H1 (cell line): ENCODE measurements around the gene ZFP14. TPM values are rescaled to one million over a fixed set of nuclear protein-coding genes. Genes with fewer than 3 reads are reported as not detected.

Experiments
- CTCF ChIA-PET: fragments of 300-600 bp; sonication (Branson Sonifier 250); formaldehyde crosslinking; loops from one replicate; lab custom pipeline; 2021; ENCODE audit not compliant: partially characterized antibody; lab: Charles Lee
- POLR2A ChIA-PET: fragments of 300-600 bp; sonication (Branson Sonifier 250); formaldehyde crosslinking; loops from one replicate; lab custom pipeline; 2021; ENCODE audit warnings: inconsistent platforms; ENCODE audit not compliant: partially characterized antibody; lab: Charles Lee
- DNase-seq, 2 experiments: peaks; one replicate each; pipeline versions ENCODE4 v3.0.0 to v3.0.0-alpha.2; 2010 to 2022; ENCODE audit warnings: low spot score in 2 of 2, low read depth in 1 of 2, mixed read lengths in 1 of 2
- FAIRE-seq: peaks from 2 replicates; lab custom pipeline; 2011; peaks lifted over from hg19 to GRCh38; lab: Jason Lieb, UNC
- H2AFZ ChIP-seq: 2 replicates; pipeline ENCODE4 v1.8.1; 2012; ENCODE audit warnings: low read length, inconsistent platforms
- H2AK5ac ChIP-seq: 2 replicates; pipeline ENCODE4 v1.6.1; 2013; ENCODE audit warnings: low read depth, low read length
- H2BK120ac ChIP-seq: replicated peaks from 2 replicates; pipeline ENCODE3; 2013; ENCODE audit warnings: low read depth, low read length, inconsistent platforms
- H2BK12ac ChIP-seq: 2 replicates; pipeline ENCODE4 v1.6.1; 2013; ENCODE audit warnings: low read depth, low read length
- H2BK15ac ChIP-seq: 2 replicates; pipeline ENCODE4 v1.6.1; 2013; ENCODE audit warnings: low read length
- H2BK20ac ChIP-seq: 2 replicates; pipeline ENCODE4 v1.6.1; 2013; ENCODE audit warnings: low read length
- H2BK5ac ChIP-seq: 2 replicates; pipeline ENCODE4 v1.6.1; 2013; ENCODE audit warnings: low read depth, low read length
- H3K14ac ChIP-seq: 2 replicates; pipeline ENCODE4 v1.6.1; 2013; ENCODE audit warnings: inconsistent platforms; ENCODE audit not compliant: insufficient read length
- H3K18ac ChIP-seq: 2 replicates; pipeline ENCODE4 v1.6.1; 2013; ENCODE audit warnings: low read length; ENCODE audit errors: extremely low read depth
- H3K23ac ChIP-seq: 2 replicates; pipeline ENCODE4 v1.6.1; 2013; ENCODE audit warnings: inconsistent platforms; ENCODE audit not compliant: insufficient read length
- H3K23me2 ChIP-seq: 2 replicates; pipeline ENCODE4 v1.6.1; 2013; ENCODE audit warnings: low read depth, low read length
- H3K27ac ChIP-seq: 2 replicates; pipeline ENCODE4 v1.6.1; 2011; ENCODE audit warnings: low read depth, low read length, inconsistent platforms
- H3K27me3 ChIP-seq, 4 experiments: replicated peaks in 1 of 4; 1 replicate in 1 of 4; 2 replicates in 3 of 4; pipeline versions ENCODE4 v1.6.1 to v1.8.1; 2011 to 2013; ENCODE audit warnings: low read length in 3 of 4, mild to moderate bottlenecking in 3 of 4, inconsistent platforms in 2 of 4, mixed read lengths in 2 of 4, moderate library complexity in 1 of 4; ENCODE audit not compliant: control insufficient read depth in 3 of 4, insufficient read depth in 3 of 4; ENCODE audit errors: extremely low read depth in 1 of 4
- H3K36me3 ChIP-seq, 4 experiments: 2 replicates each; pipeline versions ENCODE4 v1.6.1 to v1.8.1; 2011 to 2013; ENCODE audit warnings: mild to moderate bottlenecking in 4 of 4, low read length in 3 of 4, moderate library complexity in 2 of 4, control low read depth in 1 of 4, inconsistent platforms in 1 of 4; ENCODE audit not compliant: insufficient read depth in 4 of 4, control insufficient read depth in 2 of 4
- H3K4ac ChIP-seq: replicated peaks from 2 replicates; pipeline ENCODE3; 2013; ENCODE audit warnings: low read length, low read depth, mixed read lengths, inconsistent platforms; ENCODE audit not compliant: insufficient read length
- H3K4me1 ChIP-seq, 4 experiments: replicated peaks in 1 of 4; 1 replicate in 1 of 4; 2 replicates in 3 of 4; pipeline versions ENCODE4 v1.6.1 to v1.8.1; 2011 to 2013; ENCODE audit warnings: low read length in 3 of 4, inconsistent platforms in 2 of 4, mixed read lengths in 1 of 4; ENCODE audit not compliant: insufficient read depth in 4 of 4, control insufficient read depth in 3 of 4
- H3K4me2 ChIP-seq, 2 experiments: 2 replicates each; pipeline versions ENCODE4 v1.6.1 to v1.8.1; 2011 to 2013; ENCODE audit warnings: low read depth in 2 of 2, low read length in 2 of 2, control low read depth in 1 of 2, inconsistent platforms in 1 of 2, mild to moderate bottlenecking in 1 of 2; ENCODE audit not compliant: insufficient read depth in 1 of 2
- H3K4me3 ChIP-seq, 4 experiments: fragments of 200-600, 300-600 bp in 1 of 4; sonication (generic), shearing (Covaris generic), sonication (Bioruptor Twin) in 1 of 4; 2 replicates each; pipeline versions ENCODE4 v1.5.1 to v1.8.1; 2011 to 2016; ENCODE audit warnings: low read length in 4 of 4, low read depth in 3 of 4, control low read depth in 2 of 4, inconsistent platforms in 2 of 4, mild to moderate bottlenecking in 2 of 4, mixed read lengths in 1 of 4, moderate library complexity in 1 of 4; ENCODE audit not compliant: insufficient read depth in 2 of 4; ENCODE audit errors: extremely low read depth in 1 of 4
- H3K56ac ChIP-seq: replicated peaks from 2 replicates; pipeline ENCODE3; 2013; ENCODE audit warnings: low read depth, mild to moderate bottlenecking, mixed read lengths, low read length, inconsistent platforms; ENCODE audit not compliant: insufficient read length
- H3K79me1 ChIP-seq: 2 replicates; pipeline ENCODE4 v1.6.1; 2013; ENCODE audit warnings: low read depth, low read length, control low read depth
- H3K79me2 ChIP-seq, 2 experiments: 2 replicates each; pipeline versions ENCODE4 v1.6.1 to v1.8.1; 2012 to 2013; ENCODE audit warnings: low read length in 2 of 2, mild to moderate bottlenecking in 2 of 2, inconsistent platforms in 1 of 2; ENCODE audit not compliant: insufficient read depth in 2 of 2, control insufficient read depth in 1 of 2
- H3K9ac ChIP-seq, 4 experiments: replicated peaks in 1 of 4; 1 replicate in 1 of 4; 2 replicates in 3 of 4; pipeline versions ENCODE4 v1.6.1 to v1.8.1; 2011 to 2013; ENCODE audit warnings: low read depth in 3 of 4, low read length in 3 of 4, control low read depth in 2 of 4, mild to moderate bottlenecking in 2 of 4, moderate library complexity in 2 of 4, inconsistent platforms in 1 of 4; ENCODE audit errors: extremely low read depth in 1 of 4
- H3K9me3 ChIP-seq, 2 experiments: 2 replicates each; pipeline versions ENCODE4 v1.6.1 to v1.8.1; 2012 to 2013; ENCODE audit warnings: mild to moderate bottlenecking in 2 of 2, moderate library complexity in 2 of 2, control low read depth in 1 of 2, inconsistent platforms in 1 of 2, low read depth in 1 of 2, low read length in 1 of 2, mixed read lengths in 1 of 2; ENCODE audit not compliant: insufficient read depth in 2 of 2
- H4K20me1 ChIP-seq, 2 experiments: replicated peaks in 1 of 2; 2 replicates each; pipeline versions ENCODE3 to v1.8.1; 2011 to 2013; ENCODE audit warnings: inconsistent platforms in 2 of 2, low read length in 2 of 2, mild to moderate bottlenecking in 1 of 2; ENCODE audit not compliant: insufficient read depth in 2 of 2, control insufficient read depth in 1 of 2
- H4K5ac ChIP-seq: 2 replicates; pipeline ENCODE4 v1.6.1; 2013; ENCODE audit warnings: low read length, low read depth, mixed read lengths, inconsistent platforms; ENCODE audit not compliant: insufficient read length
- H4K8ac ChIP-seq: 2 replicates; pipeline ENCODE4 v1.8.0; 2013; ENCODE audit warnings: mild to moderate bottlenecking, moderate library complexity, low read length, inconsistent platforms; ENCODE audit not compliant: insufficient read depth; ENCODE audit errors: extremely low read depth
- H4K91ac ChIP-seq: replicated peaks from 2 replicates; pipeline ENCODE3; 2013; ENCODE audit warnings: low read length, mixed read lengths, inconsistent platforms; ENCODE audit not compliant: insufficient read length
- ATF2 ChIP-seq: IDR thresholded peaks from 2 replicates; pipeline ENCODE4 v1.6.1; 2012; ENCODE audit warnings: low read length, inconsistent platforms
- CBX8 ChIP-seq: fragments of 300-800, 300-1000 bp; sonication (generic); IDR thresholded peaks from 2 replicates; pipeline ENCODE4 v1.7.1; 2016; ENCODE audit warnings: low read depth, low read length, borderline replicate concordance
- CREB1 ChIP-seq: IDR thresholded peaks from 2 replicates; pipeline ENCODE4 v1.6.1; 2012; ENCODE audit warnings: inconsistent platforms
- EZH2 ChIP-seq: fragments of 200-600 bp; sonication (generic); IDR thresholded peaks from 2 replicates; pipeline ENCODE4 v1.7.1; 2012; ENCODE audit warnings: low read depth, mild to moderate bottlenecking, moderate library complexity, low read length, inconsistent platforms; ENCODE audit not compliant: severe bottlenecking
- GTF2F1 ChIP-seq: IDR thresholded peaks from 2 replicates; pipeline ENCODE4 v1.6.1; 2012; ENCODE audit warnings: low read depth, low read length, improper control_type of control experiment, borderline replicate concordance
- NANOG ChIP-seq: IDR thresholded peaks from 2 replicates; pipeline ENCODE4 v1.6.1; 2011; ENCODE audit warnings: low read length, low read depth, mild to moderate bottlenecking, inconsistent platforms; ENCODE audit not compliant: insufficient read depth, poor library complexity, severe bottlenecking
- NRF1 ChIP-seq: IDR thresholded peaks from 2 replicates; pipeline ENCODE4 v1.6.1; 2011; ENCODE audit warnings: mild to moderate bottlenecking, low read depth, low read length, improper control_type of control experiment
- TAF1 ChIP-seq: IDR thresholded peaks from 2 replicates; pipeline ENCODE4 v1.6.1; 2011; ENCODE audit warnings: mild to moderate bottlenecking, low read depth, low read length
- USF2 ChIP-seq: IDR thresholded peaks from 2 replicates; pipeline ENCODE4 v1.6.1; 2011; ENCODE audit warnings: low read length, improper control_type of control experiment
- YY1 ChIP-seq: IDR thresholded peaks from 2 replicates; pipeline ENCODE4 v1.6.1; 2011; ENCODE audit warnings: low read depth, mild to moderate bottlenecking, low read length
- ZNF274 ChIP-seq: IDR thresholded peaks from 2 replicates; pipeline ENCODE4 v1.7.0; 2012; ENCODE audit warnings: low read length, borderline replicate concordance; ENCODE audit errors: extremely low read depth
- WGBS, 2 experiments: shearing (Covaris generic) in 1 of 2; methylation state at CpG; one replicate each; pipeline versions ENCODE4 v1.1.6 to v1.1.7; 2013 to 2015; ENCODE audit warnings: low lambda C conversion rate in 2 of 2, mixed read lengths in 2 of 2, inconsistent platforms in 1 of 2, low coverage in 1 of 2, missing lambda C conversion rate in 1 of 2; ENCODE audit not compliant: insufficient replicate concordance in 2 of 2, insufficient coverage in 1 of 2, insufficient read length in 1 of 2; ENCODE audit errors: extremely low coverage in 1 of 2, missing lambda C conversion rate in 1 of 2; 5-methylcytosine and 5-hydroxymethylcytosine counted together
- polyA plus RNA-seq, 7 experiments: library from polyadenylated mRNA; depleted of rRNA in 3 of 7; stranded (reverse) in 5 of 7; unstranded in 2 of 7; fragments of >200 nt in 5 of 7; fragments of 200-250 nt in 2 of 7; gene quantifications; 1 replicate in 5 of 7; 2 replicates in 1 of 7; 4 replicates in 1 of 7; pipeline versions ENCODE4 v1.2.1 to v1.2.3, GENCODE V29; 2011 to 2013; ENCODE audit warnings: missing spikeins in 2 of 7, mixed read lengths in 2 of 7
- total RNA-seq: library from RNA; stranded (reverse); fragmentation: NEBNext Ultra II Directional; extraction: Animal tissue kit (Norgen Biotek cat#: 25700); gene quantifications from 2 replicates; pipeline ENCODE4 v1.2.1, GENCODE V29; 2021

Gene ZFP14
- total and polyA plus RNA-seq, 2 of the 8 experiments (the other 6 are each of a cell fraction or from before 2014, with no cell fraction given), result 1.7 to 8.2 TPM

- Histone ChIP-seq H3K79me2 (no peaks in the 10 kb centered on the region), H2BK20ac (no peak overlapping the region), H3K36me3 (no peaks in the 10 kb centered on the region), H3K56ac (no peak overlapping the region), H3K4me3 (no peak overlapping the region), H3K9ac (no peak overlapping the region), H3K27ac (no peak overlapping the region), H3K23me2 (no peaks in the 10 kb centered on the region; the same call in 1 of the 2 replicates), H2AFZ (no peak overlapping the region), H3K18ac (no peak overlapping the region), H3K4me2 (no peak overlapping the region), H4K5ac (no peak overlapping the region), H3K79me1 (no peaks in the 10 kb centered on the region), H3K4ac (no peak overlapping the region), H3K27me3 (peaks cover 0 to 31% (median 11%) of the 10 kb centered on the region in 4 experiments; a peak in 5 of 7 replicates), H2BK5ac (no peak overlapping the region), H2BK15ac (no peak overlapping the region), H4K20me1 (no peaks in the 10 kb centered on the region), H3K4me1 (no peaks in the 10 kb centered on the region), H3K14ac (no peak overlapping the region), H2BK120ac (no peak overlapping the region), H2BK12ac (no peak overlapping the region), H4K8ac (no peak overlapping the region), H2AK5ac (no peak overlapping the region), H4K91ac (no peak overlapping the region), H3K9me3 (no peaks in the 10 kb centered on the region), H3K23ac (no peak overlapping the region)
- POLR2A ChIA-PET, result interaction anchor here (1.3 kb wide), 1 partner anchor 65 kb away, joined by 5 read pairs; the partner anchor contains the start of gene ZNF566
- DNase-seq (no peak), FAIRE-seq (no peak)
- 91% methylated on average over 4 of the region's 4 CpGs; no CpG with 5 or more reads in 1 of the 2 experiments for WGBS, 2 experiments
- CTCF ChIA-PET, result no interaction called here
- no peak for TF ChIP-seq GTF2F1
- TF ChIP-seq YY1, result no peak
- no peak for TF ChIP-seq CREB1
- TF ChIP-seq CBX8, result no peak
- no peak for TF ChIP-seq NANOG
- TF ChIP-seq USF2, result no peak
- TF ChIP-seq ATF2, result no peak
- no peak for TF ChIP-seq EZH2
- TF ChIP-seq ZNF274, result no peak
- no peak for TF ChIP-seq TAF1
- no peak for TF ChIP-seq NRF1
Measured at GRCh38 chr19:36423925-36424324, 44.9 kb upstream of the ZFP14 start.
